ENCODE data around the gene BPIFB6.

Gene BPIFB6

DNA sequence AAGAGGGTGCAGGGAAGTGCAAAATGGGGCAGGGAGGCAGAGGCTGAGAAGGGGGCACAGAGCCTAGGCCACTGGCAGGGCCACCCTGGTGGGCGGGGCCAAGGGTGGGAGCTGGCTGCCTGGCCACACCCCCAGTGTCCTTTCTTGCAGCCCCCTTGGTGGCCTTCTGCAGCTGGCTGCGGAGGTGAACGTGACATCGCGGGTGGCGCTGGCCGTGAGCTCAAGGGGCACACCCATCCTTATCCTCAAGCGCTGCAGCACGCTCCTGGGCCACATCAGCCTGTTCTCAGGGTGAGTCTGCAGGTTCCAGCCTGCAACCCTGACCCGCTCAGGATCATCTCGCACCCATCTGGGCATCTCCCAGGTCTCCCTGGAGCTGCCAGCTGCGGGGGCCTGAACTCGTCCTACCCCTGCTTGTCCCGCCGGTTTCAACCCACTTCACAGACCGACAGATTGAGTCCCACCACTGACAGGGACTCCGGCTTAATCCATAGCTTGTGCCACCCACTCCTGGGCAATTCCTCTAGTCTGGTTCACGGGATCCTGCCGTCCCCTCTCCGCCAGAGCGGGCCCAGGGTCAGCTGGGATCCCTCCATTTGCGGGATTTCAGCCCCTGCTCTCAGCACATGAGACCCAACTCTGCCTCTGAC lies 28.4 kb downstream of the BPIFB6 start:
- no peak for TF ChIP-seq CTCF (IDR thresholded peaks at IDR 0.05)

- no peak for TF ChIP-seq CTCF (IDR thresholded peaks at IDR 0.05)
These were observed 30.2 kb downstream of the BPIFB6 start for GRCh38 chr20:33061658-33062028.

- no peak for TF ChIP-seq CTCF (IDR thresholded peaks at IDR 0.05)
These were observed 30.8 kb downstream of the BPIFB6 start for GRCh38 chr20:33062105-33062824.

DNA sequence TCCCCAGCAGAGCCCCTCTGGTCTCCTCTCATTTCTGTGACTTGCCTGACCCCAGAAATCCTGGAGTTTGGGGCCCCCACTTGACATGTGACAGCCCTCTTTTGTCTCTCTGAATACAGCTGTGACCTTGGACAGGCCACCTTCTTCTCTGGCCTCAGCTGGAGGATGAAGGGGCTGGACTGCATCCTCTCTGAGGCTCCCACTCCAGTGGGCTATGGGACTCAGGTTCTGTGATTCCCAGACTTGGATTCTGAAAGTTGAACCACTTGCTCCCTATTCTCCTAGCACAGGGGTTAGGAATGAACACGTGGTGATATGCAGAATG lies 31.3 kb downstream of the BPIFB6 start:
- TF ChIP-seq CTCF (IDR thresholded peaks at IDR 0.05): no peak

GRCh38 chr20:33063271-33063670 lies 31.8 kb downstream of the BPIFB6 start:
- no peak for TF ChIP-seq CTCF (IDR thresholded peaks at IDR 0.05)

- TF ChIP-seq CTCF (IDR thresholded peaks at IDR 0.05): no peak
These were observed 33.3 kb downstream of the BPIFB6 start for GRCh38 chr20:33064572-33065287.

- no peak for TF ChIP-seq CTCF (IDR thresholded peaks at IDR 0.05)
These were observed 34.3 kb downstream of the BPIFB6 start for GRCh38 chr20:33065785-33066184.
